OCI-LY7 (cell line): ENCODE results near the gene NFYB.

Experiments
- EZH2phosphoT487 ChIP-seq: fragments of 200-600 bp; sonication (generic); IDR thresholded peaks from 2 replicates; pipeline ENCODE4 v1.6.1; 2018; ENCODE audit warnings: low read depth, borderline replicate concordance, mild to moderate bottlenecking, mixed run types, antibody characterized with exemption, low read length, moderate library complexity, mixed read lengths
- TF ChIP-seq, protein P1 (sequence below): fragments of 200-600 bp; sonication (generic); conservative IDR thresholded peaks from 2 replicates; pipeline ENCODE4 v1.5.1; 2014; ENCODE audit warnings: mild to moderate bottlenecking, antibody characterized with exemption, low read length, moderate library complexity, mixed read lengths

DNA sequence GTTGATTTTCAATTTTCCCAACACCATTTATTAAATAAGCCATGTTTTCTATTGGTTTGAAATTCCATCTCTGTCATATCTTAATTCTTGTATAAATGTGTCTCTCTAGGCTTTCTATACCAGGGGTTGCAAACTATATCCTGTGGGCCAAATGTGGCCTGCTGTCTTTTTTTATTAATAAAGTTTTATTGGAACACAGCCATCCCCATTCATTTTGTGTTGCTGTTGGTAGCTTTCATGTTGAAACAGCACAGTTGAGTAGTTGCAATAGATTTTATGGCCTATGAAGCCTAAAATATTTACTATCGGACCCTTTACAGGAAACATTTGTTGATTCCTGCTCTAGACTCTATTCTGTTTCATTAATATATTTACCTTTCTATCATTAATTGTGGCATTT lies 64.3 kb downstream of the NFYB start:
- TF ChIP-seq, protein P1, sequence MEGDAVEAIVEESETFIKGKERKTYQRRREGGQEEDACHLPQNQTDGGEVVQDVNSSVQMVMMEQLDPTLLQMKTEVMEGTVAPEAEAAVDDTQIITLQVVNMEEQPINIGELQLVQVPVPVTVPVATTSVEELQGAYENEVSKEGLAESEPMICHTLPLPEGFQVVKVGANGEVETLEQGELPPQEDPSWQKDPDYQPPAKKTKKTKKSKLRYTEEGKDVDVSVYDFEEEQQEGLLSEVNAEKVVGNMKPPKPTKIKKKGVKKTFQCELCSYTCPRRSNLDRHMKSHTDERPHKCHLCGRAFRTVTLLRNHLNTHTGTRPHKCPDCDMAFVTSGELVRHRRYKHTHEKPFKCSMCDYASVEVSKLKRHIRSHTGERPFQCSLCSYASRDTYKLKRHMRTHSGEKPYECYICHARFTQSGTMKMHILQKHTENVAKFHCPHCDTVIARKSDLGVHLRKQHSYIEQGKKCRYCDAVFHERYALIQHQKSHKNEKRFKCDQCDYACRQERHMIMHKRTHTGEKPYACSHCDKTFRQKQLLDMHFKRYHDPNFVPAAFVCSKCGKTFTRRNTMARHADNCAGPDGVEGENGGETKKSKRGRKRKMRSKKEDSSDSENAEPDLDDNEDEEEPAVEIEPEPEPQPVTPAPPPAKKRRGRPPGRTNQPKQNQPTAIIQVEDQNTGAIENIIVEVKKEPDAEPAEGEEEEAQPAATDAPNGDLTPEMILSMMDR = no peak
- TF ChIP-seq EZH2phosphoT487 = no peak
